Measurements from ENCODE around the gene ARHGAP40.

Gene ARHGAP40

DNA sequence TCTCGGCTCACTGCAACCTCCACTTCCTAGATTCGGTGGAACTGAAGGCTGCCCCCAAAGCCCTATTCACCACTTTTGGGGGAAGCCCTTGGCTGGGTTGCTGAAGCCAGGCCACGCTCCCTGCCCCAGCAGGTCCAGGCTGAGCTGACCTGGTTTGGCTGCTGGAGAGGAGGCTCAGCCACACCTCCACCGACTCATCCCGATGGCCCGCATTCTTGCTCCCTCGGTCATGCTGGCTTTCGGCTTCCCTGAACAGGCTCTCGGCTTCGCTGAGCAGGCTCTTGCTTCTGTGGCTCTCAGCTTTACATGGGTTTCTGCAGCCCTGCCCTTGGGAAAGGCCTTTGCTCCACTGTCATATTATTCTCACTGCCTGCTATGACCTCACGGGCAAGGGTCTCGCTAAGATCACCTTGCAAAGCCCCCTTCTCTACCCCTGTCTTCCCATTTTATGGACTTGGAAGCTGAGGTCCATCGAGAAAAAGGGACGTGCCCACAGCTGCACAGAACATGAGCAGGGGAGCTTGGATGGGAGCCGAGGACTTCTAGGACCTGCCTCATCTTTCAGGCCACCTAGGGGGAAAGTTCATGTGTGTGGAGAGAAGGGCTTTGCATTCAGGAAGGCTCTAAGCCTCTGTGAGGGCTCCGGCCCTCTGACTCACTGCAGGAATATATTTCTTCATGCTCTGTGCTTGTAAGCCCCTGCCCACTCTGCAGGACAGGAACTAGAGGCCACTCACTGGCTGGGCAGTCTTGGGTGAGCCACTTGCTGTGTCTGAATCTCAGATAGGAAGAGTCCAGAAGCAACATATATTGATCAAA, 15.6 kb downstream of the ARHGAP40 start:
- no peak for DNase-seq (ENCODE audit: low spot score)

DNA sequence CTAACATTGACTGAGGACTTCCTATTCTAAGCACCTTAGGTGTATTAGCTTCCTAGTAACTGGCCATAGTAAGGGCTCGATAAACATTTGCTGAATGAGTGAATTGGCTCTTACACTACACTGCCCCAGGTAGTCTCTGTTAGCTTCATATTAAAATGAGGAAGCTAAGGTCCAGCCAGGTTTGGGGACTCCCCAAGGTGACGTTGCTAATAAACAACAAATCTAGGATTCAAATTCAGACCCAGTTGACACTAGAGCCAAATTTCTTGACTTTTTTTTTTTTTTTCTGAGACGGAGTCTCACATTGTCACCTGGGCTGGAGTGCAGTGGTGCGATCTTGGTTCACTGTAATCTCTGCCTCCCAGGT, 16.2 kb downstream of the ARHGAP40 start:
- no peak for DNase-seq (ENCODE audit: low spot score)

DNA sequence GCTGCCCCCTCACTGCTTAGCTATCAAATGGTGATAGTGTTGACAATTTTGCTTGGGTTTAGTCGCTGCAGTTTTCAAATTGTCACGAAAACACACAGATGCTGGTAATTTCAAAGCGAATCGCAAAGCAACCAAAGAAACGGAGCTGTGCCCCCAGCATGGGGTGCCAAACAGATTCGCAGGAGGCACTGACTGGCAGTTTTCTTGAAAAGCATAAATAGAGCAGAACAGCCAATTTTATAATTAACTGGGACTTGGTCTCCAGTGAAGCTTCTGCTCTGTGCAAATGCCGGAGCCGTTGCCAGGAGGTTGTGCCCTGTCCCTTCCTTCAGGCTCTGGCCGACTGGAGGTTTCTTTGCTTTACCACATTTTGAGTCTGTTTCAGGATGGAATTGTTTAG, 18.8 kb downstream of the ARHGAP40 start:
- DNase-seq (ENCODE audit: low spot score): no peak

DNA sequence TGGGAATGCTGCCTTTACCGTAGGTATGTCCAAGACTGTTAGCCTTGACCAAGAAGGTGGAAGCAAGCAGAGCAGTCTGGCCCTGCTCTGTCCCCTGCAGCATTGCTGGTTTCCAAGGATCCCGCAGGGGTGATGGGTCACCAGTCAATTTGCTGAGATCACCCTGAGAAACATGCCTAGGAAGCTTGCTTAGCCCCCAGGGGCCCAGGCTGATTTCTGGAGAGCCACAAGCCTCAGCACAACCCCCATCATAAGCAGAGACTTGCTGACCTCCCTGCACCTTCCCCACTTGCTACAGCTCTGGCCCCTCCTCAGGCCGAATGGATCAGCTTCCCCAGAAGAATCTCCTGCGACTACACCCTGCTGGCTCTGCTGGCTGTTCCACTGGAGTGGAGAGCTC, 21.5 kb downstream of the ARHGAP40 start:
- no peak for DNase-seq (ENCODE audit: low spot score)

DNA sequence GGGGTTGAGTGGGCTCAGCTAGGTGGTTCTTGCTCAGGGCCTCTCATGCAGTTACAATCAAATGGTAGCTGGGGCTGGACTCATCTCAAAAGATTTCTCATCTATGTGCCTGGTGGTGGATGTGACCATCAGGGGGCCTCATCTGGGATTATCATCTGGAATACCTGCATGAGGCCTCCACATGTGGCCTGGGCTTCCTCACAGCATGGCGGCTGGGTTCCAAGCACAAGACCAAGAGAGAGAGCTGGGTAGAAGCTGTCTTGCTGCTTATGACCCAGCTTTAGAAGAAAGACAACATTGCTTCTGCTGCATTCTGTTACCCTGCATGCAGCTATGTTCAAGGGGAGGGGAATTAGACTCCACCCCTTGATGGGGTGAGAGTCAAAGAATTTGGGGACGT, 22.5 kb downstream of the ARHGAP40 start:
- DNase-seq (ENCODE audit: low spot score): no peak

DNA sequence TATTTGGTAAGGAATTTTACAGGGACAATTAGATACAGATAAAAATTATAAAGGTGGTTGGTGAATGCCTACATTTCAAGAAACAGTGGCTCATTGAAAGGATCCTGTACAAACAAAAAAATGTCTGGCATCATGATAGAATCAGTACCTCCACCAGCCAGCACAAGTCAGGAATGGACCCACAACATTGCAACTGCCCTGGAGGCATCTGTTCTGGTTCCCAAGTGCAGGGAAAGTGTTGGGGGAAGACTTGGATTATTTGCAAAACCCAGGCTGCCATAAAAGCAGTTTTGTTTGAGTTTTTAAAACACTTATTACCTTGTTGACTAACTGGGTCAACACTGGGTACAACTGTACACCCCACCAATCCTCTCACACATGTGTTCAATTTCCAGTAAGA, 24.3 kb downstream of the ARHGAP40 start:
- DNase-seq (ENCODE audit: low spot score): no peak

DNA sequence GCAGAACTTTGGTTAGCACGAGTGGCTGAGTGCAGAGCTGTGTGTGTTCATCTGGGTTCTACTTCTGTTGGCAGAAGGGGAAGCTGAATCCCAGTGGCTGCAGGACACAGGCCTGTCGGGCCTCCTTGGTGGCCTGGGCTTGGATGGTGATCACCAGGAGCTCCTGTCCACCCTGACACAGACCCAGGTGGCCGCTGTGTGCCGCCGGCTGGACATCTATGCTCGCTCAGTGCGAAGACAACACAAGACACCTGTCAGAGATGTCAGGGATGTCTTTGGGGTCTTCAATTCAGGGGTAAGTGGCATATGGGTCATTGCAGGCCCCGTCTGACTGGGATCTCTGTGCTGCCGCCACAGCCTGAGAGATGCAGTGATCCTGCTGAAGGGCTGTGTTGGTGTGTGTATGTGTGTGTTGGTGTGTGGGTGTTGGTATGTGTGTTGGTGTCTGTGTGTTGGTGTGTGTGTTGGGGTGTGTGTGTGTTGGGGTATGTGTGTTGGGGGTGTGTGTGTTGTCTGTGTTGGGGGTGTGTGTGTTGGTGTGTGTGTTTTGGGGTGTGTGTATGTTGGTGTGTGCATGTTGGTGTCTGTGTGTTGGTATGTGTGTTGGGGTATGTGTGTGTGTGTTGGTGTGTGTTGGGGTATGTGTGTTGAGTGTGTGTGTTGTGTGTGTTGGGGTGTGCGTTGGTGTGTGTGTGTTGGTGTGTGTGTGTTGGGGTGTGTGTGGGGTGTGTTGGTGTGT, 25.5 kb downstream of the ARHGAP40 start:
- DNase-seq (ENCODE audit: low spot score): no peak

DNA sequence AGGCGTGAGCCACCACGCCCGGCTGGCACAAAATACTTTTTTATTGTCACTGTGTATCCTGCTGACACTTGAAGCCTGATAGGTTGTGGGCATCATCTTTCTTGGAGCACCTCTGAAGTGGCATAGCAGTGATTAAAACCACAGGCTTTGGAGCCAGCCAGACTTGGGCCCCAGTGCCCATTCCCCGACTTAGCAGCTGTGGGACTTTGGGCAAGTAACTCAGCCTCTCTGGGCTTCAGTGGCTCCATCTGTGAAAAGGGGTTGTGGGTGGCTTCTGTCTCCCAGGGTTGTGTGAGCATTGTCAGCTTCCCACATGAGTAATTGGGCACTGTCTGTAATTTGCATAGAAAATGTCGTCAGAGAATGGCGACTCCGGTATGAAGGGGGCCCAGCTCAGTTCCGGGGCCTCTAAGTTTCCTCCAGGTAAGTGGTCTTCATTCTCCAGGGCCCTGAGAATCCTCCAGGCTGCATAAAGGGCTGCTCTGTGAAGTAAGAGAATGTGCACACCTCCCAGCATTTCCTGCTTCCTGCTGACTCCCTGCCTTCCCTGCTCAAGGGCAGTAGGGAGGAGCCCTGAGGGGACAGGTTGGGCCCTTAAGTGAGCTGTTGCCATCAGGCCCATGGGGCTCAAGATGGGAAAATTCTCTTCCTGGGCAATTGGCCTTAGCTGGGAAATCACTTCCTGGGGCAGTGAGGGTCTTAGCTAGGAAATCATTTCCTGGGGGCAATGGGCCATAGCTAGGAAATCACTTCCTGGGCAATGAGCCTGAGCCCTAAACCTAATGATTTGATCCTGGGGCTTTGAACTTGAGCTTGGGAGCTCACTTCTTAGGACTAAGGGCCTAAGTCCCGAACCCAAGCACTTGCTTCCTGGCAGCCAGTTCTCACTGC, 27.2 kb downstream of the ARHGAP40 start:
- DNase-seq (ENCODE audit: low spot score): no peak

DNA sequence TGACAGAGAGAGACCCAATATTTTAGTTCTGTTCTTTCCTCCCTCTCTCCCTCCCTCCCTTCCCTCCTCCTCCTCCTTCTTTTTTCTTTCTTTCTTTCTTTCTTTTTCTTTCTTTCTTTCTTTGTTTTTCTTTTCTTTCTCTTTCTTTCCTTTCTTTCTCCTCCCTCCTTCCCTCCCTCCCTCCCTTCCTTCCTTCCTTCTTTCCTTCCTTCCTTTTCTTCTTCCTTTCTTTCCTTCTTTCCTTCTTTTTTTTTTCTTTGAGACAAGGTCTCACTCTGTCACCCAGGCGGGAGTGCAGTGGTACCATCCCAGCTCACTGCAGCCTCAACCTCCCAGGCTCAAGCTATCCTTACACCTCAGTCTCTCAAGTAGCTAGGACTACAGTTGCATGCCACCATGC, 28.4 kb downstream of the ARHGAP40 start:
- no peak for DNase-seq (ENCODE audit: low spot score)

DNA sequence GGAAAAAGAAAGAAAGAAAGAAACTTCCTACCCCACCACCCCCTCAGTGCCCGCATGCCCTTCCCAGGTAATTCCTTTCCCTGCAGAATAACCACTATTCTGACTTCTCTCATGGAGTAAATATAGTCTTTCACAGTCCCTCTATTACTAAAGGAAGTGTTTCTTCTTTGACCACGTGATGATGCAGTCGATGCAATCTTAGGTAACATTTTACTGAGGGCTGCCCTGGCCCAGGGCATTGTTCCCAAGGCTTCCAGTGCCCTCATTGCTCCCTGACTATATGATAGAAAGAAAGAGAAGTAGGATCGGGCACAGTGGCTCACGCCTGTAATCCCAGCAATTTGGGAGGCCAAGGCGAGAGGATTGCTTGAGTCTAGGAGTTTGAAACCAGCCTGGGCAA, 29.1 kb downstream of the ARHGAP40 start:
- no peak for DNase-seq (ENCODE audit: low spot score)

DNA sequence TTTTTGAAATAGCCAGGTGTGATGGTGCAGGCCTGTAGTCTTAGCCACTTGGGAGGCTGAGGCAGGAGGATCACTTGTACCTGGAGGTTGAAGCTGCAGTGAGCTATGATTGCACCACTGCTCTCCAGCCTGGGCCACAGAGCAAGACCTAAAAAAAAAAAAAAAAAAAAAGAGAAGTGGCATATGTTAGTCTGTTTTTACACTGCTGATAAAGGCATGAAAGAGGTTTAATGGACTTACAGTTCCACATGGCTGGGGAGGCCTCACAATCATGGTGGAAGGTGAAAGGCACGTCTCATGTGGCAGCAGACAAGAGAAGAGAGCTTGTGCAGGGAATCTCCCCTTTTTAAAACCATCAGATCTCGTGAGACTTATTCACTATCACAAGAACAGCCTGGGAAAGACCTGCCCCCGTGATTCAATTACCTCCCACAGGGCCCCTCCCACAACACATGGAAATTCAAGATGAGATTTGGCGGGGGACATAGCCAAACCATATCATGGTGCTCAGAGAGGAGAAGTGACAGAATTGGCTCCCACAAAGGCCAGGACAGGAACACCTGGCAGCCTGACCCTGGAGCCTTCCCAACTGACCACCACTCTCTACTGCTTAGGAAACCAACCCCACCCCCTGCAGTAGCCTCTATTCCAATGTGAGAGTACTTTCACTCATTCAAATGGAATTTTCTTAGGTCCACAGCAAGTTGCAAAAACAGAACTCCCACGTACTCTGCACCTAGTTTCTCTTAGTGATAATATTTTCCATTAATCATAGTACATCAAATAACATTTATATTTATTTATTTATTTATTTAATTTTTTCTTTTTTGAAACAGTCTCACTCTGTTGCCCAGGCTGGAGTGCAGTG, 29.8 kb downstream of the ARHGAP40 start:
- DNase-seq (ENCODE audit: low spot score): no peak

DNA sequence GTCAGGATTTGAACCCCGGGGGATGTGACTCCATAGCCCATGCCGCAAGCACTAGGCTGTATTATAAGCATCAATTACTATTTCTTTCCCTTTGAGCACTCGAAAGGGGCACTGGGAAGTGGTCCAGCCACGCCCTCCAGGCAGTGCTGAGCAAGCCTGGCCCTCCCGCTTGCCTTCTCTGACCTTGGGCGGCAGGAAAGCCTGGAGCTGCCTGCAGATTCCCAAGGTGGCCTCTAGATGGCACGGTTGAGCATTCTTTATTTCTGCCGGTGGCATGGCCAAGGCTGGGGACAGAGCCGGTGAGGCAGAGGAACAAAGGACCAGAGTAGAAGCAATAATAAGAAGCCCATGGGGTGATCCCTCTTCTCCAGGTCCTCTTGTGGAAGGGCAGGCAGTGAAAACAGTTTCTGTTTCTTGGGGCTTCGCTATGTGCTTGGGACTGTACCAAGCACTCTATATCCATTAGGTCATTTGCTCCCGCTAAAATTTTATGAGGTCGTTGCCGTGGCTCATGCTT, 32.0 kb downstream of the ARHGAP40 start:
- peak; percentile 50 for DNase-seq (ENCODE audit: low spot score)

DNA sequence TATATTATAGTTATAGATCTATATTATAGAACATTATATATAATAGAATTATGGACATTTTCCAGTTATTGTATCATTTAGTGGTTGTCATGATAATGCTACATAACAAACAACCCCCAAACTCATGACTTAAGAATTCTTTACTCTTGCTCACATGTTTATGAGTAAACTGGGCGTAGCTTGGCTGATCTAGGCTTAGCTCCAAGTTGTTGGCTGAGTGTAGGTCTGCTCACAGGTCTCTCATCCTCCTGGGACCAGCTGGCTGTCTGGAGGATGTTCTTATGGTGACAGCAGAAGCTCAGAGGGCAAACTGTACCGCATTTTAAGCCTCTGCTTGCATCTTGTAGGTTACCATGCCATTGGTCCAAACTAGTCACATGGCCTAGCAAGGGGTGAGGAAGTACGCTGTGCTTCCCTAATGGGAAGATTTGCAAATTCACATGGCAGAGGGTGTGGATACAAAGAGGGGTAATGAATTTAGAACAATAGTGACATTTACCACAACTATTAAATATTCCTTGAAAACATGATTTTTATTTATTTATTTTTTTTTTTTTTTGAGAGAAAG, 34.2 kb downstream of the ARHGAP40 start:
- DNase-seq (ENCODE audit: low spot score): no peak

DNA sequence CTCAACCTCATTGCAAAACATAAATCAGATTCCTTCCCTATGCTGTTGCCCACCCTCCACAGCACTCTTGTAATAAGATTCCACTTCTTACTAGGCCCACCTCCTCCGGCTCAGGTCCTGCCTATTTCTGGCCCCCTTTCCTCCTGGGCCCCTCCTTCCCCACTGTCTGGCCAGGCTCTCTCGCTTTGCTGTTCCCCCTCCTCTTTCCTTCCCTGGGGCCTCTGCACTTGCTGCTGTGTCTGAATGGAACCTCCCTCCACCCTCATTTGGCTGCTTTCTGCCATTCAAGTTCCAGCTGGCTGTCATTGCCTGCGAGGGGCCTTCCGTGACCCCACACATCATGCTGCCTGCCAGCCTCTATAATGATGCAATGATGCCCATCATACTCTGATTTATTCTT, 38.9 kb downstream of the ARHGAP40 start:
- no peak for DNase-seq (ENCODE audit: low spot score)

DNA sequence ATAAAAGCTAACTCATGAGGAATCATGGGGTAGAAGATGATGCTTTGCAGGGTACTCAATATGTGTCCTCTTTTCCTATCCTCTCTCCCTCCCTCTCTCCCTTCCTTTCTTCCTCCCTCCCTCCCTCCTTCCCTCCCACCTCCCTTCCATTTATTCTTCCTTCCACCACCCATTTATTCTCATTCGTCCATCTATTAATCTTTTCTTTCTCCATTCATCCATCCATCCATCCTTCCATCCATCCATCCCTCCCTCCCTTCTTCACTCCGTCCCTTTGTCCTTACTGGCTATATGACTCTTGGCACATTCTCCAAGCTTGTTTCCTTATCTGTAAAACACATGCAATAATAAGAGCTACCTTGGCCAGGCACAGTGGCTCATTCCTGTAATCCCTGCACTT, 40.9 kb downstream of the ARHGAP40 start:
- no peak for DNase-seq (ENCODE audit: low spot score)

DNA sequence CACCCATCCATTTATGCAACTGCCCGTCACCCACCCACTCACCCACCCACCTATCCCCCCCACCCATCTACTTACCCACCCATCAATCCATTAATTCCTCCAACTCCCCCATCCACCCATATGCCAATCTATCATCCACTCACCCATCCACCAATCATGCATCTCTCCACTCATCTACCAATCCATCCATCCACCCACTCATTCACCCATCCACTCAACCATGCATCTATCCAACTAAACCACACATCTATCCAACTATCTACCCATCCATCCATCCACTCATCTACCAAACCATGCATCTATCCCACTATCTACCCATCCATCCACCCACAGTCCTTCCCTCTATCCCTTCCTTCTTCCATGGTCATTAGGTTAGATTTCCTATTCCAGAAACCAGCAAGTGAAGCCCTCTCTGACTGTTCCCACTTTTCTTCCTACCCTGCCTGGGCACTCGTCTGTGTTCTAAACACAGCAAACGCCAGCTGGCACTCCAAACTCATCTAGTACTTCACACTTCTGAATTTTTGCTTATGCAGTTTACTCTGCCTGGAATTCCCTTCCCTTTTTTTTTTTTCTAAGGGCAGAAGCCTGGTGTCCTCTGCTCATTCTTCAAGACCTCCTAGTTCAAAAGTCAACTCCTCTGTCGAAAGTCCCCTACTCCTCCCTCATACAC, 43.1 kb downstream of the ARHGAP40 start:
- no peak for DNase-seq (ENCODE audit: low spot score)

DNA sequence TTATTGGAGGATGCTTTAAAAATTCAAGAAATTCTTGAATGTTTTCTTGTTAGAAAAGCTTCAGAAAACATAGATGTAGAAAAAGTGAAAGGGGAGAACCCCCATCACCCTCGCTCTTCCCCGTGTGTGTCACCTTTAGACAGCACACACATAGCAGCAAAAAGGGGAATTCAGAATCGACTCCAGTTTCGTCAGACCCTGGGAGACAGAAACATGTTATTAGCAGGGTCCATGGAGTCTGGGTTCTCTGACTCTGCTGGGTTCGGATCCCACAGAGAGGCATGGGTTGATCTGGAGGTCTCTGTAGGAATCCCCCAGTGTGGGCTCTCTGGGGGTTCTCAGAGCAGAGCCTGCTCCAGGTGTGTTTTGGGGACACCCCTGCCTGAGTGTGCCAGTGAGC, 43.7 kb downstream of the ARHGAP40 start:
- DNase-seq (ENCODE audit: low spot score): no peak

DNA sequence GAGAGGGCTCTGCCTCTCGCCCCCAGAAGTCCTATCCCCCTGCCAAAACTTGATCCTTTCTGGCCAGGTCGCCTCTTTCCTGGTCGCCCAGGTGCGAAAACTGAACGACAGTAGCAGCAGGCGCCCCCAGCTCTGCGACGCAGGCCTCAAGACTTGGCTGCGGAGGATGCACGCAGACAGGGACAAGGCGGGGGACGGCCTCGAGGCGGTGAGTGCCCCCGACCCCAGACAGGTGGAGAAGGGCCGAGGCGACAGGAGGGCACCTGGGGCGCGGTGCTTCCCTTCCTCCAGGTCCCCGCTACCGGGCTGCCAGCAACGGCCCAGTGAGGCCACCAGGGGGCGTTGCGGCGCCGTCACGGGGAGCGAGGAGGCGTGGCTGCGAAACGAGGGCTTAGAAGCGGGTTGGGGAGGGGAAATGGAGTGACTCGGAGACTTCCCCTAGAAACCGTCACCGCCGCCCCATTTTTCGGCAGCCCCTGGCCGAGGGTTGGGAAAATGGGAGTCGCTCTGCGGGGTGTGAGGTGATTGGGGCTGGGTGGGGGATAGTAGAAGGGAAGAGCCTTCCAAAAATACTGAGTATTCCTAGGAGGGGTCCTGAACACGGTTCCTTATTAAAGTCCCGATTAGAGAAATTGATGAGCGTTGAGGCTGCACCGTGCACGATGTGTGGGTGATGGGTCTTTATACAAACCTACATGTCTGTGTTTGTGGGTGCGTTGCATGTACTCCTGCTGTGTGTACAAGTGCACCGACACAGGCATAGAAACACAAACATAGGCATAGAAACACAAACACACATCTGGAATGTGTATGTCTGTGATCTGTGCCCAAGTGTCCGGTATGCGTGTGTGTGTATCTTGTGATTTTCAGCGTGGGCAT, 44.6 kb downstream of the ARHGAP40 start:
- peak; percentile 89 for DNase-seq (ENCODE audit: low spot score)

DNA sequence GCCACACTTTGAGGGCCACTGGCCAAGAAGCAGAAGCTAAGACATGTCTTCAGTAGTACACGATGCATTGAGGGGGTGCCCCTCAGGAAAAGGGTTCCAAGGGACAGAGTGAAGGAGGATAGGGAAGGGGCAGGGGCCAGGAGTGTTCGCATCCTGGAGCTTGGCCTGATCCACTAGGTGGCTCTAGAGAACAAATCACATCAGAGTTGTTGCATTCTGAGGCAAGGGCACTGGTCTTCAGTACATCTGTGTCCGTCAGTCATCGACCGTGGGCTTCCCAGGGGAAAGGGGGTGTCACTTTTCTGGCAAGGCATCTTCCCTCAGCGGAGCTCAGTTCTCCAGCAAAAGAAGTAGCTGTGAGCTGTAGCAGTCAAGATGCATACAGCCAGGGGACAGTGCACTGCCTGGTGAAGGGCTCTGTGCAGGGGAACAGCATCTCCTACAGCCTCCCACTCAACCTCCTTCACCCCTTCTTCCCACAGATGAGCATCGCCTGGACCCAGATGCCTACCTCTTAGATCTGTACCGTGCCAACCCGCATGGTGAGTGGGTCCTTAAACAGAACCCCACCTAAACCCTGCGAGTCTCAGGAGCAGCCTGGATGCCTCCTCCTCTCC, 47.8 kb downstream of the ARHGAP40 start:
- no peak for DNase-seq (ENCODE audit: low spot score)
